HG03139 (cell line): ENCODE measurements around the gene PPP2R2C.

Experiments used
- ATAC-seq: cut with Tn5 transposase; IDR thresholded peaks from one replicate; pipeline ENCODE4 v1.9.1; 2021; ENCODE audit not compliant: unreplicated experiment

The PPP2R2C gene

DNA sequence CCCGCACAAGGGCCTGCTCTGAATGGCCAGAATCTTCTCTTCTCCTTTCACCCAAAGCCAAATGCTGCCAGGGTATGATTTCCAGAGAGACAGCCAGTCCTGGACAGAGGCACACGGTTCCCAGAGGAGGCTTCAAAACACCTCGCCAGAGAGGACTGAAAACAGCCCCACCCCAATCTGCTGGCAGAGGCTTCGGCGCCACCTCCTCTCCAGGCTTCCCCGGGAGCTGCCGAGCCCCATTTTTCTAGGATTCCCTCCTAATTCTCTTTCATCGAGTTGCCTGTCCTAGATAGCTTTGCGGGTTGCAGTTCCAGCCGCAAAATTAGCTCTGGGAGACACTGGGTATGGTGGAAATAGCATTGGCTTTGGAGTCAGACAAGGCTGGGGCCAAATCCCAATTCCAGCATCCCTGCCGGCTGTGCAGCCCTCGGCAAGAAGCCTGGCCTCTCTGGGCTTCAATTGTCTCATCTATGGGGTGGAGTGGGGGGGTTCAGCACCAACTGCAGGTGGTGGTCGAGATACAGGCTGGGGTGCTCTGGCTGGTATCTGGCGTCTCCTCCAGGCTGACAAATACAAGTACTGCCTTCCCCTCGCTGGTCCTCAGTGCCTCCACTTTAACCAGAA, 22.6 kb downstream of the PPP2R2C start:
- ATAC-seq, result no peak

DNA sequence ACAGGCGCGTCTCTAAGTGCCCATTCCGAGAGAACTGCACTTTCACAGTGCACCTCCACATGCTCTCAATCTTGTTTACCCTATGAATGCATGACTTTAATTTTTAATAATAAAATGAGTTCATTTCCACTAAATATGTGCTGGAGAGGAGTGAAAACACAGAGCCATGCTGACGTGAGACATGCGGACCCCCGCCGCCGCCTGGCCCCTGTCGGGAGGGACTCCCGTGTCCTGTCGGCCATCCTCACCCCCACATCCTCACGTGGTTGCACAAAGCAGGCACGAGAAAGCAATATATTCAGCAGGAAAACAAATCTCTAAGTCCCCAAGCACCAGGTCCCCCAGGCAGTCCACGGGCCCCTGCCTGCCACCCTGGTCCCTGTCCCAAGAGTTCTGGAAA, 23.1 kb downstream of the PPP2R2C start:
- ATAC-seq, result no peak

DNA sequence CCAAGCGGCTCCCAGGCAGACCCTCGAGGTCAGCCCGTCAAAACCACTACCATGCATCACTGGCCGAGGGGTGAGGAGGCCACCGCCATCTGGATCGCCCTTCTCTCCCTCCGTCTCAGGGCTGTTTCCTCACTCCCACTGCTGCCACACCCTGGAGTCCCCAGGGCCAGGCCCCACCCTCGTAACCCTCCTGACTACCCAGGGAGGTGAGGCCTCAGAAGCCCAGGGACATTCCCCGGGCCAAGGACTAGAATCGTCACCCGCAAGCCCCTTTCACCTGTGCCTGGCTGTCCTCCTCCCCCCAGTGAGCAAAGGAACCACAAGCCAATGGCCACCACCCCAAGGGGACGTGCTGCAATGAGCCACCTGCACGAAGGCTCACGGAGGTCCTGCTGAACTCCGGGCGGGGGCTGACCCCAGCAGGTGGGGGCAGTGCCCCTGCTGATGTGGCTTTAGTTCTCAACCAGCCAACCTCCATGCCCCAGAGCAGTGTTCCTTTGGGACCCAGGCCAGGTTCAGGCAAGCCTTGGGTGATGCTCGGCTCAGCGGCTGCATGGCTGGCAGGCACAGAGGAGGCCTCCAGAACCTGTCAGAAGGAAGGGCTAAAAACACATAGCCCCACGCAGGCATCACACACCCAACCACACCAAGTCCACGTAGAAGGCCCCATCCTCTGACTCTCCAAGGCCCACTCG, 23.8 kb downstream of the PPP2R2C start:
- no peak for ATAC-seq

DNA sequence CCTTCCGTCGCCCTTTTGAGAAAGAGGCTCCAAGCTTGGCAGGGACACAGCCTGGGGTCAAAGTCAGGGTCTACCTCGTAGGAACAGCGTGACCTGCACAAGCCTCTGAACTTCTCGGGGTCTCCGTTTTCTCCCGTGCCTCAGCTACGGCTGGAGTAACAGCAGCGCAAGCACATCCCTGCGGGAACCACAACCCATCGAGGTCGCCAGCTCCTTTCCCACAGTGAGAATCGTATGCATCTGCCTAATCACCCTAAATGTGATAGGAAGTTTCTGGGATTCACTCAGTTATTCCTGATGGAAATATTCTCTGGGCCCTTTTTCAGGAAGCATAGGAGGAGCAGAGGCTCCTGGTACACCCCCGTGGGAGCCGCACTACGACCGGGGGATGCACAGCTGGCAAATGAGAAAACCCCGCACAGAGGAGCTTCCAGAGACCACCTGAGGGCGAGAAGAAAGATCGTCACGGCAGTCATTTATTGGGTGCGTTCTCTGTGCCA, 24.7 kb downstream of the PPP2R2C start:
- ATAC-seq, result no peak

DNA sequence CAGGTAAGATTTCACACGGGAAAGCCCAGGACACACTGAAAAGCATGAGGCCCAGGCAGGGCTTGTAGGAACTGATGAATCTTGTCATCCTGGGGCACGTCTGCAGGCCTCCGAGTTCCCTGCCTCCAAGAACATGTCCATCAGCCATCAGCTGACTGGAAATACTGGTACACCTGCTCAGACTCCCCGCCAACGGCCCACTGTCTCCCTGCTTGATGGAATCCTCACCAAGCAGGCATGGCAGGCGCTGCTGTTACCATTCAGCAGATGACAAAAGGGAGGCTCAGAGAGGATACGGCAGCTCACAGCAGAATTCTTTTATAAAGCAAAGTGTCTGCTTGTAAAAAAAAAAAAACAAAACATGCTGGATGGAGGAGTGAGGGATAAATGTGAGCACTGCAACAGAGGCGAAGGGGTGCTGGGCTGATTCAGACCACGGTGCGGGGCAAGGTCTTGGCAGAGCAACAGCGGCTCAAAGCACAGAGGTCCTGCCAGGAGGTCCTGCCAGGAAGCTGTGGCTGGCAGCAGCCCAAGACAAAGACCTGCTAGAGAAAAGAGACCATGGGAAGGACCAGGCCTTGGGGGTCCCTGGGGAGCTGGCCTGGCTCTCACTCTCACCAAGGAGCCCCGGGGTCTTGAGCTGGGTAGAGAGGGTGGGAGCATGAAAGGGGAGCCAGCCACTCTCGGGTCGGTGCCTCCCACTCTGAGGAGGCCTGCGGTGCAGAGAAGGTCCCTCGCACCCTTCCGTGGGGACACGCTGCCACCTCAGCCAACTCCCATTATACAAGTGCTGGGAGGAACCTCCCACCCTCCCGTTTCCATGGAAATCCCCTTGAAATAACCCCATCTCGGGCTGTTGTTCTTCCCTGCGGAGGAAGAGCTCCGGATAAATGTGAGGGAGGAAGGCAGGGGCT, 25.6 kb downstream of the PPP2R2C start:
- ATAC-seq, result no peak

DNA sequence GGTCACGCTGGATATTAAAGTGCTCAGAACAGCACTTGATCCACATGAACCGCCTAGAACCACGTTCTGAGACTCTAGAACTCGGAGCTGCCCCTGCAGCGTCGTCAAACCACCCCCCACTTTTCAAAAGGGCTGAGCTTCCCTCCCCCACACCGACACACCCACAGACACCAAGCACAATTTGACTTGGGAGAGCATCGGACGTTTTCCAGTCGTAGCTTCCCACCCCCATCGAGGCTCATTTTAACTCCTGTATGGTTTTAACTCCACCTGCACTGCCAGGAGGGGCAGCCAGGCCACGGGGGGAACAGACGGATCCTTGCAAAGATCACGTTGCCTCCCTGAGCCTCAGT, 26.3 kb downstream of the PPP2R2C start:
- no peak for ATAC-seq

DNA sequence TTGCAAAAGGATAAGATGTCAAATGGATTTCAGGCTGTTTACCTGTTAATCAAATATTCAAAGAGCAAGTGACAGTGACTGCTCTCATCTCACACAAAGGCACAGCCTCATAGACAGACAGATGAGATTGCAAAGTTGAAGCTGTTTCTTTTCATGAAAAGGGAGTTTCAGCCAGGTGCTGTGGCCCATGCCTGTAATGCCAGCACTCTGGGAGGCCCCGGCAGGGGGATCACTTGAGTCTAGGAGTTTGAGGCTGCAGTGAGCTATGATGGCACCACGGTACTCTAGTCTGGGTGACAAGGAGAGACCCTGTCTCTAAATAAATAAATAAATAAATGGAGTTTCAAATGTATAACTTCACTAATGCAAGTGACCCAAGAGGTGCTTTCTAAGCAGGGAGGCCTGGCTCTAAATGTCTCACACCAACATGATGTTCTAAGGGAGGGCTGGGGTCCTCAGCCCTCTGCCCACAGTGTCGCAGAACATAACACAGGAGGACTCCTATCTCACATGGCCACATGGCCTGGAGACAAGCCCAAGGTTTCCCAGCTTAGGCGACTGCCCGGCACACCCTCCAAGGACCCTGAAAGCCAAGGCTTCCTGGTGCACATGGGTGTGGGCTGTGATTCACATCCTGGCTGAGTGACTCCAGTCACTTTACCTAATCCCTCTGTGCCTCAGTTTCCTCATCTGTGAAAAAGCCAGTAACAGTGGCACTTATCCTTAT, 26.8 kb downstream of the PPP2R2C start:
- no peak for ATAC-seq

DNA sequence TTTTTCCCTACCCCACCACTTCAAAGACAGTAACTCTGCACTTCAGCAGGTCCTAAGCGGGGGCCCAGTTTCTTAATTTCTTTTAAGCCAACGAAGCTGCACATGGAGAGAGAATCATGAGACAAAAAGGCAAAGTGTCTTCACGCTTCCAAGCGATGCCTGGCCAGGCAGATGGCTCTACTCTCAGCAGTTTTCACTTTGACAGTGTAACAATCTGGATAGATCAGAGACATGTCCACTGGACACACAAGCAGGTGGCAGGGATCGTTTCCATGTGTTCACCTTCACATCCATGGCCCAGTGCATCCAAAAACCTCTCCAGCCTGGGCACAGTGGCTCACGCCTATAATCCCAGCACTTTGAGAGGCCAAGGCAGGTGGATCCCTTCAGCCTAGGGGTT, 27.8 kb downstream of the PPP2R2C start:
- ATAC-seq, result no peak

DNA sequence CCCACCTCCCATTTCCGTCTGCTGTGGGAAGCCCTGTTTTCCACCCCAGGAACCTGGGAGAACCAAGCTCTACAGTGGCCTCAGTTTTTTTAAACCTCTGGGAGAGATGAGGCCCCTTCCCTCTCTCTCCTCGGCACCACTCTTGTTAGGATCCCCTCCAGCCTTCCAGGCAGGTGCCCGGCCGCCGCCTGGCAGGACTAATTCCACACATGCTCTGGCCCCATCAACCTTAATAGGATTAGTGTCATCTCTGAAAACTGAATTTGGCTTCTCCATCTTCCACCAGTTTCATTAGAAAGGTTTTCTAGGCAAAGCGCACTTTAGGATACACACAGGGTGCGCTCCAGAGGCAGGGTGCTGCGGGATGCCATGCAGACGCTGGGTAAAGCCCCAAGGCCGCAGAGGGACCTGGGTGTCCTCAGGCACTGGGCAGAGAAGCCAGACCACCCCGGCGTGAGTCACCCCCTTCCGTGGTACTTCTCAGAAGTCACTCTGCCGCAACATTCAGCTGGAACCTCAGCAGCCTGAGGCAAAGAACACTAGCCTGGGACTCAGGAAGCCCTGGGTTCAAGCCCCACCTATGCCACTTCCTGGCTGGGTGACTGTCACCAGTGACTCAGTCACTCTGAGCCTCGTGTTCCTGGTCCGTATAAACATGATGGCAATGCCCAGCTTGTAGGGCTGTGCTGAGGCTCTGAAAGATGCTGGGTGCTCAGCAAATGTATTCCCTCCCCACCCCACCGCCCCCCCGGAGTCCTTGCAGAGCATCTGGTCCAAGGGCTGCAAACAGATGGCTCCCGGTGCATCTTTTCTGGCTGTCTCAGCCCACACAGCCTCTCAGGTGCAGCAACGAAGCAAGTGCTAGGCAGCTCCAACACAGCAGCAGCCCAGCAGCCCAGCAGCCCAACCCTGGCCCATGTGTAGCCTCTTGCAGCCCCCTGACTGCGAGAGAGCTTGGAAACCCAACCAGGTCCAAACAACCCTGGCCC, 29.1 kb downstream of the PPP2R2C start:
- no peak for ATAC-seq

DNA sequence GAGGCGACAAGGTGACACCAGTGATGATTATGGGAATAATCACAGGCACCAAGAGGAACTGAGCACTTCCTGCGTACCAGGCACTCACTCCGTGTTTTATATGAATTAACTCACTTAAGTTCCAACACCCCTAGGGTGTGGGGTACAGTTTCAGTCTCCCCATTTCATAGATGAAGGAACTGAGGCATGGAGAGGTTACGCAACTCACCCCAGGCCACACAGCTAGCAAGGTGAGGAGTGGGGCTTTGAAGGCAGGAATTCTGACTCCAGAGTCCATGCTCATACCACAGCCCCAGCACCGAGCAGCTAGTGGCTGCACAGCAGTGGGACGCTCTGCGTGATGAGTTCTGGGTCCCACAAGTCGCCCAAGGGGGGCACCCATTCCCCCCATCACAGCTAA, 29.9 kb downstream of the PPP2R2C start:
- ATAC-seq, result no peak

DNA sequence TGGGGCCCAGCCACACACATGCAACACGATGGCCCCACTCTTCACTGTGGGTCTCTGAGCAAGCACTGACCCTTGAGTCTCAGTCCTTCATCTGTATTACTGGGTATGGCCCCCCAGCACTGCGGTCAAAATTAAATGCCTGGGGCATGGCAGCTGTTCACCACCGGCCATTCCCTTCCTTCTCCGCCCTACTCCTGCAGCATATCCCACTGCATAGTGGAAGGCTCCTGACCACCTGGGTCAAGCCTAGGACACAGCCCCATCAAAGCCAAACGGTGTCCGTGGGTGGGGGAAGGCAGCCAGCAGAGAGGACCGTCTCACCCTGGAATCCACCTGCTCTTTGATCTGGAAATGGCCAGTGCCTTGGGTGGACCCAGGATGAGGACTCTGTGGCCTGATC, 30.7 kb downstream of the PPP2R2C start:
- ATAC-seq, result no peak

DNA sequence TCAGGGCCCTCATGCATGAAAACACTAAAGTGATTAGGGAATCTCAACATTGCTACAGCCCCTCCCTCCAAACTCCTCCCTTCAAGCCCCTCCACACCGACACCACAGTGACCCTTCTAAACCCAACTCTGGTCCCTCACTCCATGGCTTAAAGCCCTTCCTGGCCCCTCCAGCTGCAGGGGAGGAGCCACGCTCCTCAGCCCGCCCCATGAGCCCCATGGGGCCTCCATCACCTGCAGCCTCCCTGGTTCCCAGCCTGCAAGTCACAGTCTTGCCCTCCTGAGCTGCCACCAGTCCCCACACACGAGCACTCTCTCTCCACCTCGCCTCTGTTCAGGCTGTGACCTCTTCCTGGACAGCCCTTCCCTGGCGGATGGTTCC, 31.2 kb downstream of the PPP2R2C start:
- no peak for ATAC-seq

DNA sequence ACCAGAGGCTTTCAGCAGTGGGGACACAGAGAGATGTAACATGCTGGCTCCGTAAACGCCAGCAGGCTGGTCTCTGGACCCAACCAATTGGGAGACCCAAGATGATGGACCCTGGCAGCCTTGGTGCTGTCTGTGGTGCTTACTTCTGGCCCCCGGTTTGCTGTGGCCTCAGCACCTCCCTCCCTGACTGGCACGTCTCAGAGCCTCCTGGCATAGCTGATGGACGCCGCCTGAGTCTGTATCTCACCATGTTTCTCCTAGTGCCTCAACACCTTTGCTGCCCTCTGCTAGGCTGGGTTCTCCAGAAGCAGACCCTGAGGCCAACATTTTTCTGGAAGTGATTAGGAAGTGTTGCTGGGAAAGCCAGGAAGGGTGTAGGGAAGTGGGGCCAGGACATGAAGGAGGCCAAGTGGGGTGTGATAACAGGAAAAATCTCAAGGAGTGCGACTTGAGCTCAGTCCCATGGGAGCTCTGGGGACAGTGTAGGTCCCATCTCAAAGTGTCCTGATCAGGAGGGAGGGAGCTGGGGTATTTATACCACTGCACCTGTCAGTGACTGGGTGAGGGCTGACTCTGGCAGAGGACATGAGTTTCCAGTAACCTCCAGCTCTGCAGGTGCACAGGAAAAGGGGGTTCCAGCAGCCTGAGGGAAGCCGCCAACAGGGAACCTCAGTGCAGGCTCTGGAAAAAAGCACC, 31.8 kb downstream of the PPP2R2C start:
- ATAC-seq, result no peak

DNA sequence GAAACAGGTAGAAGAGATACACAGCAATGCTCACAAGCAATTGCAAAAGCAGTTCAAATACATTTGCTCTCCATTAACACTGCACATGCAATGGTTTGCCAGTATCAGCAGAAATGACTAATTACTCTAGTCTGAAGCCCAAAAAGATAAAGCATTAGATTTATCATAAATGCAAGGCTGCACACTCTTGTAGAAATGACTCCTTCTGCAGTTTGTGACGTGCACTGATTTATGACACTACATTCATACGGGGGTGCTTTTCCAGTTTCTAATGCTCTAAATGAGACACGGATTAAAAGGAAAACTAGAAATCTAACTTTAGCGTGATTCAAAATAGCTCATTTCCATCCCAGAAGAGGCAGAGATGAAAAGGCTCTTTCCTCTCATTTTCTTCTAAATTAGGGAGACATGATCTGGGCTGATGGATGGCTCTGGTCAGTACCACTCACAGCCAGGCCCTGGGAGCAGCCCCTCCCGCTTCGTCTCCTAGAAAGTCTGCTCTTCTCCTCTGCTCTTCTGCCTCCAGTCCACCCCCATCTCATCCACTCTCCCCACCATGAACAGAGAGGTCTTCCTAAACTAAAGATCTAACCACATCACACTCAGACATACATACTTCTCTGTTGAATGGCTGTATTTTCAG, 33.2 kb downstream of the PPP2R2C start:
- no peak for ATAC-seq

DNA sequence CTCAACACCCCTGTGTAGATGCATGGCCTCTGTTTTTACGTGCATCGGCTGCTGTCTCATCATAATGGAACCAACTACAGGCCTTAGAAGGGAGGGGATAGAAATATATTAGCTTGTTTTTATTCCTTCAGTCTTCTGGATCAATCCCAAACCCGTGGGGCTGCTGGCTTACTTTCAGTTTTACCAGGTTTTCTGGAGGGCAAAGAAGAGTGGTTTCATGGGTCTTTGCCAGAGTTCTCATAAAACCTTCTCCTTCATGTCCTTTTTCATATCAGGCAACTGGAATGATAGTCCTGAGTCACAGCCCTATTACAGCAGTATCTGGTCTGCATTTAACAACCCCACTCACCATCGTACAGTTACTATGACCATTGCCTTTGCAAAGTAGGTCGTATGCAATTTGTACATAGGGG, 34.6 kb downstream of the PPP2R2C start:
- ATAC-seq, result no peak

DNA sequence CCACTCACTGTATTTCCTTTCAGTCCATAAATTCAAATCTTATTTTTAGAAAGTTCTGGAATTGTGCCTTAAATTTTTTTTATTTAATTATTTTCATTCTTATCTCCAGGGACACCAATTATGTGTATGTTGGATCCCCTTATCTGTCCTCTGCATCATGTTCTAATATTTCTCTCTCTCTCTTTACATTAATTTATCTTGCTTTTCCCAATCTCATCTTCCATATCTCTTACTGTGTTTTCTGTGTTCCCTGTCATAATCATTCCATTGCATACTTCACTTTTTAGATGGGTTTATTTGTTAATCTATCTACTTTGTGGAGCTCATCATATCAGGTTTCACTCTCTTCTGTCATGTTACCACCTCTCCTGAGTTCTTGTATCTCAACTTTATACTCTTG, 37.4 kb downstream of the PPP2R2C start:
- ATAC-seq, result no peak

DNA sequence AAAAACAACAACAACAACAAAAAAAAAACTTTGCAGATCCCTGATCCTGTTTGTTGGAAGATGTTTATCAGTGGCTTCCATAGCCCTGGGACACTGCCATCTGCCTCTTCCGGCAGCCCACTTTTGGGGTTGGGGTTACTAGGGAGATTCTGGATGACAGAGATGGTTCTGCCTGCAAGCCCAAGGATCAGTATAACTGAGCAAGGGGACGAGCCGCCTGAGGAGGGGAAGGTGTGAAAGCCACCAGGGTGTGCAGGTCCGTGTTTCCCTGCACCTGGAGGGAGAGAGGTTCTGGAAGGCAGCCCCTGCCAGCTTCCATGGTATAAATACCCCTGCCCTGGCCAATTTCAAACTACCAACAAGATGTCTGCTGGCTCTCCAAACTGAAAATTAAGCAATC, 41.5 kb downstream of the PPP2R2C start:
- ATAC-seq, result no peak

DNA sequence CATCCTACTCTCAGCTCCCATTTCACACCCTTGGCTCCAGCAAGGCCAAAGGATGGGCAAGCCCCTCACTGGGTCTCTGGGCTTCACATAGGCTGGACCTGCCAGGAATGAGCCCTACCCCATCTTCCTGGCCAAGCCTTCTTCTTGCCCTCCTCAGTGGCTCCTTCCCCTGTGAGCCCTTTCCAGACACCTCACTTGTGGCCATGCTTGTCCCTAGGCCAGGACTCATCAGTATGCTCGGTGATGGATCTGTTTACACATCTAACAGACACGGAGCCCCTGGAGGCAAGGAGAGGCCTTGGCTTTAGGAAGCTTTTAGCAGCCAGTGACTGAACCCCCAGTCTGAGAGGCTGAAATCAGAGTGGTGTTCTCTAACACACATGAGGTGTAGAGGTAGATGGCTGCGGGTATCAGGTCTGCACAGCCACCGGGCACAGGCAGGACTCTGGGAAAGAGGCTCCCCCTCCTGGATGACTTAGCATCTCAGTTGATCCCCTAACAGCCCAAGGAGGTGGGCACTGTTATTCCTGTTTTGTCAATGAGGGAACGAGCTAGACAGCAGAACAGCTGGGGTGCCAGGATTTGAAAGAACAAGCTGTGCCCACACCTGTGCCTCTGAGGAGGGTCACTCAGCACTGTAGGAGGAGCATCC, 44.8 kb downstream of the PPP2R2C start:
- ATAC-seq, result no peak
